Measurements from ENCODE around the gene AQP2. TPM values are rescaled to one million over a fixed set of nuclear protein-coding genes. Genes with fewer than 3 reads are reported as not detected.
A peak's percentile ranks its signal among the peaks of the same experiment; 100 is the strongest.

AQP2 gene
- total RNA-seq, 1 donor from 2014 or later, result not detected

GRCh38 chr12:49959685-49960473, 9.3 kb downstream of the AQP2 start:
- no peak overlapping the region for H3K4me3 ChIP-seq
- no peaks in the 10 kb centered on the region for H3K27me3 ChIP-seq
- H3K4me1 ChIP-seq, result peaks cover 16% of the 10 kb centered on the region
- DNase-seq (ENCODE audit: extremely low spot score in 2 of 2), result no peak
- no peaks in the 10 kb centered on the region for H3K9me3 ChIP-seq
- H3K27ac ChIP-seq, result no peak overlapping the region
- TF ChIP-seq CTCF (IDR thresholded peaks at IDR 0.05) (no peak), POLR2A (IDR thresholded peaks at IDR 0.05) (no peak), POLR2AphosphoS5 (IDR thresholded peaks at IDR 0.05; ENCODE audit: insufficient read depth in 1 of 2, low read depth in 1 of 2) (no peak)
- no peaks in the 10 kb centered on the region for H3K36me3 ChIP-seq
- intact Hi-C loops (cut with DNase I), result no loop called here

DNA sequence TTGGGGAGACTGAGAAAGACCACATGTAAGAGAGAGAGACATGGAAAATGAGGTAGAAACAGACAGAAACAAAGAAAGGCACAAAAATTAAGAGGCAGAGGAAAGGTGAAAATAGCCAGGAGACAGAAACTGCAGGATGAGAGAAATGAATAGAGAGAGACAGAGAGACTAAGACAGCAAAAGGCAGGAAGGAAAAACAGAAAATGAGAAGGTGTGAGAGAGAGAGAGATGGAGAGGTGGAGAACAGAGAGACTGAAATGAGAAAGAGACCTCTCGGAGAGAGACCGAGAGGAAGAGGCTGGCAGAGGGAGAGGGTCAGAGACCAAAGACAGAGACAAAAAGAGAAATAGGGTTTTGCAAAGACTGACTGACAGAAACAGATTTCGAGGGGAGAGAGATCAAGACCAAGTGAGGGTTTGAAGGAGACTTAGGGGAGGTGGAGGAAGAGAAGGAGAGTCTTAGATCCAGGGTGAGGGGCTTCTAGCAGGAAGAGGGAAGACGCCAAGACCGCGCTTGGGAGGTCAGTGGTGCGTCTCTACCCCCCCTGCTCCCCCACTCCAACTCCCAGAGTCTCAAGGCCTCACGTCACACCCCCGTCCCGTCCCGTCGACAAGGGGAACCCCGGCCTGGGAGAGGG, 10.1 kb downstream of the AQP2 start:
- no peak for DNase-seq (ENCODE audit: extremely low spot score in 2 of 2)
- no peaks in the 10 kb centered on the region for H3K36me3 ChIP-seq
- peaks cover 16% of the 10 kb centered on the region for H3K4me1 ChIP-seq
- H3K4me3 ChIP-seq, result no peak overlapping the region
- H3K27ac ChIP-seq, result no peak overlapping the region
- TF ChIP-seq POLR2A (IDR thresholded peaks at IDR 0.05), result no peak
- TF ChIP-seq CTCF (IDR thresholded peaks at IDR 0.05), result no peak
- no peak for TF ChIP-seq POLR2AphosphoS5 (IDR thresholded peaks at IDR 0.05; ENCODE audit: insufficient read depth in 1 of 2, low read depth in 1 of 2)
- intact Hi-C loops (cut with DNase I), result no loop called here
- no peaks in the 10 kb centered on the region for H3K27me3 ChIP-seq
- H3K9me3 ChIP-seq, result no peaks in the 10 kb centered on the region

DNA sequence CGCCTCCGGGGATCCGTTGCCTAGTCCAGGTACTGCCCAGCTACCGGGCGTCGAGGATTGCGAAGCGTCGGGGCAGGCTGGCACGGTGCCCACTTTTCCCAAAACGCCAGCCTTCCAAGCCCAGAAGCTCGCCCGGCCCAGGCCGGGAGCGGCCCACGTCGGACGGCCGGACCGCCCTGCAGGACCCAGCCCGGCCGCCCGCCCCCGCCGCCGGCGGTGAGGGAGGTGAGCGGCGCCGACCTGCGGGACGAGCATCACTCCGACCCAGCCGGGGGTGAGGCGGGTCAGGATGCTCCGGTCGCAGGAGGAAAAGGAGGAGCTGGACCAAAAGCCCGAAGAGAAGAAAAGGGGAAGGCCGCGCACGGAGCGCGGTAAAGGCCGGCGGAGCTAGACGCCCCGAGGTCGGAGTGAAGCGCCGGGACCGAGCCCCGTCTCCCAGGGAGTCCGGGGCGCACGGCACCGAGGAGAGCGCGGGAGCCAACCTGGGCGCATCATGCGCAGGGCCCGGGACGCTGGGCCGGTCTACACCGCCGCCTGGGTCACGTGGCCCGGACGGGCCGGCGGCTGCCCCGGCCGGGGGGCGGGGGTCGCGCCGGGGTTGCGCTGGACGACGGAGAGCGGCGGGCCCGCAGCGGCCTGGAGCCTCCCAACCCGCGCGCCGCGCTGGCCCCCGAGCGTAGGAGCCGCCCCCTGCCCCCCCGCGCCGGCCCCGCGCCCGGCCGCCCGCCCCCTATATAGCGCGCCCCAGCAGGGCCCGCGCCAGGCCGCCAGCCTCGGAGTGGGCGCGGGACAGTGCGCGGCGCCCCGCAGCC, 10.8 kb downstream of the AQP2 start, which contains the start of gene AQP5:
TSS of gene AQP5 (plus strand) at position 762 of the 812 bp plus-strand sequence. CDS start 146 bp downstream, outside the sequence.
- Histone ChIP-seq H3K36me3 (no peaks in the 10 kb centered on the region), H3K27ac (no peak within 1 kb of the TSS), H3K4me1 (peaks cover 16% of the 10 kb centered on the region), H3K4me3 (peak within 1 kb of the TSS; percentile 42 to 55), H3K9me3 (no peaks in the 10 kb centered on the region), H3K27me3 (no peaks in the 10 kb centered on the region)
- intact Hi-C loops (cut with DNase I), result no loop called here
- TF ChIP-seq CTCF (IDR thresholded peaks at IDR 0.05) (no peak), POLR2A (IDR thresholded peaks at IDR 0.05) (no peak), POLR2AphosphoS5 (IDR thresholded peaks at IDR 0.05; ENCODE audit: insufficient read depth in 1 of 2, low read depth in 1 of 2) (no peak)
- no peak for DNase-seq (ENCODE audit: extremely low spot score in 2 of 2)

DNA sequence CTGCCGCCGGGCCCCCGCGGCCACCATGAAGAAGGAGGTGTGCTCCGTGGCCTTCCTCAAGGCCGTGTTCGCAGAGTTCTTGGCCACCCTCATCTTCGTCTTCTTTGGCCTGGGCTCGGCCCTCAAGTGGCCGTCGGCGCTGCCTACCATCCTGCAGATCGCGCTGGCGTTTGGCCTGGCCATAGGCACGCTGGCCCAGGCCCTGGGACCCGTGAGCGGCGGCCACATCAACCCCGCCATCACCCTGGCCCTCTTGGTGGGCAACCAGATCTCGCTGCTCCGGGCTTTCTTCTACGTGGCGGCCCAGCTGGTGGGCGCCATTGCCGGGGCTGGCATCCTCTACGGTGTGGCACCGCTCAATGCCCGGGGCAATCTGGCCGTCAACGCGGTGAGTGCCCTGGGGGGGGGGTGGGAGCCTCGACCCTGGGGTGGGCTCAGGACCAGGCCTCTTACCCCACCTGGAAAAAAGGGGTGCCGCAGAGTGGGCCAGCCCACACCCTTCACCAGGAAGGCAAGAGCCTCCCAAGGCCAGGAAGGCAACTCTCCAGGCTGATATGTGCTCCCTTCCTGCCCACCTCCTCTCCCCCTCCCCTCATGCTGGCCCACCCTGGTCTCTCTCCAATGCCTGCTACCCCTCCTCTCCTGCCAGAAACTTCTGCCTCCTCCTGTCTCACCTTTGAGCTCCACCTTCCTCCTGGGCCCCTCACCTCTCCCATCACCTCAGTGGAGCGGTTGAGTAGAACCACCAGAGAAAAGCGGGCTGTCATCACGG, 11.6 kb downstream of the AQP2 start:
- intact Hi-C loops (cut with DNase I), result no loop called here
- H3K36me3 ChIP-seq, result no peaks in the 10 kb centered on the region
- H3K4me1 ChIP-seq, result peaks cover 18% of the 10 kb centered on the region
- no peaks in the 10 kb centered on the region for H3K9me3 ChIP-seq
- no peak for DNase-seq (ENCODE audit: extremely low spot score in 2 of 2)
- peak overlapping the region in 1 of 2 donors; percentile 55 for H3K4me3 ChIP-seq
- TF ChIP-seq CTCF (IDR thresholded peaks at IDR 0.05), result no peak
- TF ChIP-seq POLR2A (IDR thresholded peaks at IDR 0.05), result no peak
- TF ChIP-seq POLR2AphosphoS5 (IDR thresholded peaks at IDR 0.05; ENCODE audit: insufficient read depth in 1 of 2, low read depth in 1 of 2), result no peak
- H3K27me3 ChIP-seq, result no peaks in the 10 kb centered on the region
- H3K27ac ChIP-seq, result no peak overlapping the region
